Stimulated activated CD4-positive, alpha-beta T cell treated with anti-CD3 and anti-CD28 coated beads, Interleukin-1b, Interleukin-23, amount 100 ng/mL, for 24 hours (primary cell): Measurements from ENCODE around the gene CNKSR1.
"Not testable (repeated sequence)": the region's sequence is repeated elsewhere in the genome, so short reads cannot be mapped to it uniquely, and the experiment has no call there.

Experiments
- DNase-seq, 4 experiments: peaks; one replicate each; pipeline ENCODE4 v3.0.0-alpha.2; 2020; ENCODE audit warnings: low read depth in 4 of 4, low spot score in 1 of 4

Gene CNKSR1

GRCh38 chr1:26224606-26225005 lies 47.3 kb downstream of the CNKSR1 start:
- no peak for DNase-seq

- peak in 2 of 4 experiments; percentile 11 to 45 for DNase-seq
These were observed 47.9 kb downstream of the CNKSR1 start for GRCh38 chr1:26225033-26225831.

GRCh38 chr1:26230682-26231081 lies 53.4 kb downstream of the CNKSR1 start:
- not testable (repeated sequence) for DNase-seq

- peak; percentile 95 to 98 (median 96) for DNase-seq
These were observed 56.8 kb downstream of the CNKSR1 start, which contains the start of gene CEP85 for GRCh38 chr1:26233903-26234643. TSS of gene CEP85 (plus strand) at chr1:26234200. CDS start at chr1:26239784, 5,584 bp downstream.

- DNase-seq, result peak in 3 of 4 experiments; percentile 7 to 16 (median 12)
These were observed 57.5 kb downstream of the CNKSR1 start for GRCh38 chr1:26234644-26235370.

- no peak for DNase-seq
These were observed 60.1 kb downstream of the CNKSR1 start for GRCh38 chr1:26237230-26237966.
